GM19193 (cell line): ENCODE data around the gene RNF144A.

Experiments
- POLR2A ChIP-seq: IDR thresholded peaks from 4 replicates; pipeline ENCODE4 v1.6.1; 2011; ENCODE audit not compliant: insufficient read depth, insufficient read length; ENCODE audit errors: extremely low read depth

RNF144A gene

DNA sequence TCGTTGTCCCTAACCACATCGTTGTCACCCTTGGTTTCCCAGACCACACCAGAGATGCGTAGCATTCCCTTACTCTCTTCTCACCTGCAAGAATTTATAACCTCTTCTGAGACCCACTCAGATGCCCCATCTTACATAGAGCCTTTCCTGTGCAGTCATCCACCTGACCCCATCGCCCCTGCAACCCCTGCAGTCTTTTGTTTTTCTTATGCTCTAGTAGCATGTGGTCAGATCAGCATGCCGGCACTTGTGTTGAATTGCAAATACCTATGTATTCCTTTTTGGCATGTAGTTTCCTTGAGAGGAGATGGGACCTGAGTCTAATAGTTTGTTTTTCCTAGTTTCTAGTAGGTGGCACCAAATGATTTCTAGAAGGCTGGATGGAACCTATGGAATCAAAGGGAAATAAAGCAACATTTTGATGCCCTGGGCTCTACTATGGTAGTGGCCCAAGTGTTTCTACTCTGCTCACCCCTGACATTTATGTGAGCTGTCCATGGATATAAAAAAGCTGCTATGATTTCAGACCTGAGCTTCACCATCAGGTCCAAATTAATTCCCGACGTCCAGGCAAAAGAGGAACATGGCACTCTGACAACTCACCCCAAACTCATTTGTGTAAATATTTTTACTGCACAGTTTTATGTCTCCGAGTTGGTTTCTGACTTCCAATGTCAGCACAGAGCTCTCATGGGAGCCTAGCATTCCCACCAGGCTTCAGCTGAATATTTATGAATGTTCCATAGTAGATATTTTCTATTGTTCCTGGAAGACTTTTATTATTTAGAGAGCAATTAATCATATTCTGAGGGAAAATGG lies 143.6 kb downstream of the RNF144A start:
- TF ChIP-seq POLR2A = no peak

DNA sequence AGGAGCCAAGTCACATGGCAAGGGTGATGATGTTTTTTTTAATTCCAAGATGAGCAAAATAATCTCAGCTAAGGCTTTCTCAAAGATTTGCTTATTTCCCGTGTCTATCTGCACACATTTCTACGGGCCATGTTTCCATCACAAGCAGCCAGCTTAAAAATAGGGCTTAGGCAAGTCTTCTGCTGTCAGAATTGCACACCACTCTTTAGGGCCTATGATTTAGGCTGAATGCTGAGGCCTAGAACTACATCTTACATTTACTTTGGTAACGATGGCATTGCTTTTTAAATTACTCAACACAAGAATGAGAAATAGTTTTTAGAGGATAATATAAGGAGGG lies 144.2 kb downstream of the RNF144A start:
- TF ChIP-seq POLR2A = no peak

DNA sequence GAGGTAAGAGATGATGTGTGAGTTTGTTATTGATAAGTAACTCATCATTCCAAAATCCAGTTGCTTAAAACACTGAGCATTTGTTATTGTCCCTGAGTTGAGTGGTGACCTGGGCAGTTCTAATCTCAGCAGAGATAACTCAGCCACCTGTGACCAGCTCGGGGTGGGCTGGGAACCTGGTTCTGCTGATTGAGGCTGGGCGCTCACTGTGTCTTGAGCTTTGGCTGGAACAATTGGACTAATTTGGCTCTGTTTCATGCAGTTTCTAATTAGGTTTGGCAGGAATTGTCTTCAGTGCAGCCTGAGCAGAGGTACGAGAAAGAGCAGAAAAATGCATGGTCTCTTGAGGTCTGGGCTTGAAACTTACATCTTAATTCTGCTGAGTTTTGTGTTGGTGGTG lies 144.7 kb downstream of the RNF144A start:
- TF ChIP-seq POLR2A = no peak

DNA sequence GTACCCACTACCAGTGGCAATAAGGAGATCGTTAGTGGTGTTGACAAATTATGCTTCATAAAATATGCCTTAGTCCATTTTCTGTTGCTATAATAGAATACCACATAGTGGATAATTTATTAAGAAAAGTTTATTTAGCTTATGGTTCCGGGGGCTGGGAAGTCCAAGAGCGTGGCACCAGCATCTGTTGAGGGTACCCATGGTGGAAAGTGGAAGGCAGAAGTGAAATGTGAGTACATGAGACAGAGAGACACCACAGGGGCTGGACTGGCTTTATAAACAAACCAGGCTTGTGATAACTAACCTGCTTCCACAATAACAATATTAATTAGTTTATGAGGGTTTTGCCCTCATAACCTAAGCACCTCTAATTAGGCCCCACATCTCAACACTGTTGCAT lies 146.6 kb downstream of the RNF144A start:
- TF ChIP-seq POLR2A = no peak

DNA sequence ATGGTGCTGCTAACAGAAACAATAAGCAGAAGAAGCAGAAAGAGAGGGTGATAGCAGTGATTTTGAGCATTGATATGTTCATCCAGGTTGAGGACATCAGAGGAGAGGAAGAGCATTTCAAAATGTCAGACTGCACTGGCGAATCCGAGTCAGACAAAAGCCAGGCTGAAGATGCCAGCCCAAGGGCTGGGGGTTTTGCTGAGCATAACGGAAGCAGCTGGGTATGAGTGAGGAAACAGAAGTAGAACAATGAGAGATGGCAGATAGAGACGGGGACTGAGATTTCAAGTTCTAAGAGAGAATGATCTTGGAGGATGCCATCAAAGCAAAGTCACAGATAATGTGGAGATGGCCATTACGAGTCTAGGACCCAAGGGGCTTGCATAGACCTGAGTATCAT lies 151.2 kb downstream of the RNF144A start:
- no peak for TF ChIP-seq POLR2A

DNA sequence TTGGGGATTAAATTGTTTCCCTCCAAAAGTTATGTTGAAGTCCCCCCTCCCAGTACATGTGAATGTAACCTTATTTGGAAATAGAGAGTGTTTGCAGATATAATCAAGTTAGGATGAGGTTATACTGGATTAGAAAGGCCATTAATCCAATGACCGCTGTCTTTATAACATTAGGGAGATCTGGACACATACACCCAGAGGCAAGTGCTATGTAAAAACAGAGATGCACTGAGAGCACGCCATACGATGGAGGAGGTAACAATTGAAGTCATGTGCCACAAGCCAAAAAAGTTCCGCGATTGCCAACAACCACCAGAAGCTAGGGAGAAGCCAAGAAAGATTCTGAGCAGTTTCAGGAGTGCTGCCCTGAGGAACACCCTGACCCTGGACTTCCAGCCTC lies 153.3 kb downstream of the RNF144A start:
- TF ChIP-seq POLR2A = no peak

DNA sequence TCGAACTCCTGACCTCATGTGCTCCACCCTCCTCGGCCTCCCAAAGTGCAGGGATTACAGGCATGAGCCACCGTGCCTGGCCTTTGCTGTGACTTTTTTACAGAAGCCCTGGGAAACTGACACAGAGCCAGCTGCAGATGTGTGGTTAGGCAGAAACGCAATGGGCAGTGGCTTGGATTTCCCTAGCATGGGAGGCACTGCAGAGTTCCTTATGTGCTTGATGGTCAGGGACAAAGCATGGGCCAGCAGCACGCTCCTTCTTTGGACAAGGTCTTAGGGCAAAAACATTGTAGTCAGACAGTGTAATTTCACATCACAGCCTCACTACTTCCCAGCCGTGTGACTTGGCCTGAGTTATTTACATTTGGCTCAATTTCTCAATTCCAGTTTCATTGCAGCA lies 153.9 kb downstream of the RNF144A start:
- no peak for TF ChIP-seq POLR2A

DNA sequence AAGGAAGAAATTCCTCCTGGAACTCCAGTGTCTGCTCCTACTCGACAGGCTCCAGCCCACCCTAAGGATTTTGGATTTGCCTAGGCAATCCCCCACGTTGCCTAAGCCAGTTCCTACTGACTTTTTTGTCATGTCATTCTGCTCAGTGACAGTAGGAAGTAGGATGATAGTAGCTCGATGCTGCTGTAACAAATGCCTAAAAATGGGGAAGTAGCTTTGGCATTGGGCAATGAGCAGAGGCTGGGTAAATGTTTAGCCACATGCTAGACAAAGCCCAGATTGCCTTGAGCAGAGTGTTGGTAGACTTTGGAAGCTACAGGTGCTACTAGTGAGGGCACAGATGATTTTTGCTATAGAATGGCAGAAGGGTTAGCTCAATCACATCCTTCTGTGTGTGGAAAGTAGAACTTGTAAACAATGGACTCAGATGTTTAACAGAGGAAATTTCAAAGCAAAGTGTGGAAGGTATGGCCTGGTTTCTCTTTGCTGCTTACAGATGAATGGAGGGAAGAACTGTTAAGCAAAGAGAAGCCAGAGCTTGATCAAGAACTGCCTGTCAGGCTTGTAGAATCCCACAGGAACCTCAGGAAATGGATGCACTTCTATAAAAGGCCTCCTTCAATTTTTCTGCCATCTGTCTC lies 154.8 kb downstream of the RNF144A start:
- no peak for TF ChIP-seq POLR2A

DNA sequence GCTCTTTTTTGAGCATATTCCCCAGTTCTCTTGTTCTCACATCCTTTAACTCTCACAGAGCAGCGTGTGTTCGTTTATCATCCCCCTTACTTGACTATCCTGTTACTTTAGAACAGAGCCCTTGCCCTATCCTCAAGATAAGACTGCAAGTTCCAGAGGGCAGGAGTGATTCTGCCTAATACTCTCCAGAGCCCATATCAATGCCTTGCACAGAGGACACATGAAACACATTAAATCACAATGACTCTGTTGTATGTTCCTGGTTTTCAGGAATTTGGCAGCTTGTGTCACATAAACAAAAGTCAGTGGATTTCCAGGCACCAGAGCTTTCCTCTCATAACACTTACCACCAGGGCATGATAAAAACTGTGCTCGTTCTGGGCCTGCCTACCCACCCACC lies 156.7 kb downstream of the RNF144A start:
- no peak for TF ChIP-seq POLR2A

DNA sequence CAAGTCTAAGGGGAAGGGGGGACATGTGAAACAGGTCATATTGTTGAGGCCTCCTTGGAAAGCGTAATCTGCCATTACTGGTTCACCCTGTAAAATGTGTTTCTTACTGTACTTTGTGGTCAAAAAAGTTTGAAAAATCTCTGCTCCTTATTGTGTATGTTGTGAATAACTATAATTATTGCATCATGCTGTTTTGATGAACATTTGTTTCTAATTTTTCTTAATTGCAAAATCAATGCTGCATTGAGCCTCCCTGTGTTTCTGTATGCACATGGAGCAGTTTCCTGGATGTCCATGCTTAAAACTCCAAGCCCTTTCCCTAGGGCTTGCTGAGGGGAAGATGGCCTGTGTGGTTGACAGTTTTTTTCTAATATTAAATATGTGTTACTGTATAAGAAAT lies 158.6 kb downstream of the RNF144A start:
- no peak for TF ChIP-seq POLR2A

DNA sequence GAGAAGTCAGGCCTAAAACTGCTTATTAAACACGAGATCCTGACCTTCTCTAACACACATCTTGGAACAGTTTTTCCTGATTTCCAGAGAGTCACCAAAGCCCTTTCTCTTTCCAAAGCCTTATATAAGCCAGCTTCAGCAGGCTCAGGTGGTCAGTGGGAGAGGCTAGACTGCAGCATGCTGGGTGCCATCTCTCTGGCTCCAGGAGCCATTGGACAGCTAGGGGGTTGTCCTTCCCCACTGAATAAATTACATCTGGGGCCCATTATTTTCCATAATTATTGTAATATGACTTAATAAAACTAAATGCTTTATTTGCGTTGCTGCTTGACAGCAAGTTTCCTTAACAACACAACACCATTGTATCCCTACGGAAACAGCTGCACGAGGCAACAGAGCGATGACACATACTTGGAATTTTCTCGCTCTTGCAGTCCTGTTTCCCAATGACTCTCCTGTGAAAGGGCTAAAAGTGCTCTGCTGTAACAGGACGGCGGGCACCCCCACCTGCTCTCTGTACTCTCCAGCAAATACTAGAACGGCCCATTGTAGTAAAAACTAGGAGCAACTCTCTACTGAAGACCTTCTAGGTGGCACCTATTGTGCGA lies 160.6 kb downstream of the RNF144A start:
- no peak for TF ChIP-seq POLR2A

DNA sequence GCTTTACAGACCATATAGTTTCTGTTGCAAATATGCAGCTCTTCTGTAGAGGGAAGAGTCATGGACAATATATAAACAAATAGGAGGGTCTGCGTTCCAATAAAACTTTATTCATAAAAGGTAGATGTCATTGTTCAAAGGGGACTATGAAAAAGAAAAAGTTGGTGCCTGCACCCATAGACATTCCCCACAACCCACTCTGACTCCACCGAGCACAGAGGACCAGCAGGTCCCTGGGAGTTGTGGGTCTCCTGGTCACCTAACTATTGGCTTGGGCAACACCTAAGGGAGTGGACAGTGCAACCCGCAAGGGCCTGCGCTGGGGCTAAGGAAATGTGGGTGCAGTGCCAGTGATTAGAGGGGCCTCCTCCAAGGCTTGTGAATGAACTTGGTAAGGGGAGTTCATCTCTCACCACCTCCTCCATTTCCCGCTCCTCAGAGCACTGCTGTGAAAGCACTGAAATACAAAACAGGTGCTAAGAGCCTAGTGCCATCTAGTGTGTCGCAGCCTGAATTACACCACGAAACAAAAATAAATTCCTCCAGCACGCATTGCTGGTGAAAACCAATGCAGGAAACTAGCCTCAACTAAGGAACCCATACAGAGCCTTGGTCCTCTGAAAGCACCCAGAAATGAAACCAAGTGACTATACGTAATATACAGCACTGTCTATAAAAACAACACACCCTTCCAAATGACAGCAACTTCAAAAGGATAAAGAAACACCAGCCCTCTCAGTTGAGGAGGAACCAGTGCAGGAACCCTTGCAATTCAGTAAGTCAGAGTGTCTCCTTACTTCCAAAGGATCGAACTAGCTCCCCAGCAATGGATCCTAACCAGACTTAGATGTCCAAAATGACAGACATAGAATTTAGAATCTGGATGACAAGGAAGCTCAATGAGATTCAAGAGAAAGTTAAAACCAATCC lies 166.6 kb downstream of the RNF144A start:
- TF ChIP-seq POLR2A = no peak

DNA sequence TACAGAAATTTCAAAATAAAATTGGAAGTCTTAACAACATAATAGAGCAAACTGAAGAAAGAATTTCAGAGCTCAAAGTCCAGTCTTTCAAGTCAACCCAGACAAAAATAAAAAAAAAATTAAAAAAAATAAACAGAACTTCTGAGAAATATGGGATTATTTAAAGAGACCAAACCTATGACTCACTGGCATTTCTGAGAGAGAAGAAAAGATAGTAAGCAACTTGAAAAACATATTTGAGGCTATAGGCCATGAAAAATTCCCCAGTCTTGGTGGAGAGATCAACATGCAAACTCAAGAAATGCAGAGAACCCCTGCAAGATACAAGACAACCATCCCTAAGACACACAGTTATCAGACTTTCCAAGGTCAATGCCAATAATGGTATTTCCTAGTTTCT lies 167.4 kb downstream of the RNF144A start:
- no peak for TF ChIP-seq POLR2A

DNA sequence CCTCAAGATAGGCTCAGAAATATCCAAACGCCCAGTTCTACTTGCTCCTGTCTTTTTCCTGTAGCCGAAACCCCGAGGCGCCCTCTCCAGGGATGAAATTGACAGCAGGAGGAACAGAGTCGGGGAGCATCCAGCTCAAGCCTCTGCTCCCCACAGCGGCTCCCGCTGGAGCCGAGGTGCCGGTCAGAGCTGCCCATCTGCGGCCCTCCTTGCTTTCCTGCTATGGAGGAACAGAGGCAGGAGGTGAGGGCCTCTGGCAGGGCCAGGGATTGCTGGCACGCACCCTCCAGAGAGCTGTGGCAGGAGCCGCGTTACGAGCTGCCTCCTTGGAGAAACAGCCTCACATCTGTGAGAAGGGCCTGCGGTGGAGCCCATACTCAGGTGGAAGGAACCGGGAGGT lies 172.1 kb downstream of the RNF144A start:
- no peak for TF ChIP-seq POLR2A

DNA sequence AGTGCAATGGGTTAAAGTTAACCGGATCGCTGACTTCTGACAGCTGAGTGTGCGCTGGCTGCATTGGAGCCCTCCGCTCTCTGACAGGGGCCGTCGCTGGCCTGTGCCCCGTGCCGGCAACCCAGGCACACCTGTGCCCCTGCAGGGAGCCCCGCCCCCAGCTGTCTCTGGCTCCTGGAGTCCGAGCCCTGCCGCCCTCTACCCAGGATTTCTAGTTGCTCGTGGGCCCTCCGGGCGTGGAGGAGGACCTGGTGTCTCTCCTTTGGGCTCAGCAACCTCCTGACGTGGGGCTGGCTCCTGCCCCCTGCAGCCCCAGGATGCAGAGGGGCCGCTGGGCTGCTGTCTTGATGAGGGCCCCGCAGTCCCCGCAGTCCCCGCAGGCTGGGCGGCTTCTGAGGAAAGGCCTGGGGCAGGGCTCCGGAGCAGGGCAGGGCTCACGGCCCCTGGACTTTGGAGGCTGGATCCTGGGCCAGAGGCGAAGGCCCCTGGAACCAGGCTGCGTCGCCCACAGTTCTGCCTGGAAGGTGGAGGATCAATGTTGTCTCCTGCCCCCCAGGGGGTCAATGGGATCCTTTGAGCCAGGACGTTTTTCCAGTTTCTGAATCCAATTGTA lies 172.8 kb downstream of the RNF144A start:
- TF ChIP-seq POLR2A = no peak
